A549 (cell line): ENCODE results near the gene ARIH1.

ENCODE experiments used
- CEBPB ChIP-seq, 2 experiments: fragments of >200 bp in 1 of 2; sonication (Bioruptor Twin) in 1 of 2; formaldehyde crosslinking in 1 of 2; IDR thresholded peaks; 2 replicates each; pipeline ENCODE4 v1.6.1; 2012 to 2016
- CHD4 ChIP-seq: fragments of 200-600 bp; sonication (generic); IDR thresholded peaks from 2 replicates; pipeline ENCODE4 v1.6.1; 2016; ENCODE audit warnings: antibody characterized with exemption, mild to moderate bottlenecking, borderline replicate concordance
- CTCF ChIP-seq: fragments of >200 bp; sonication (Bioruptor Twin); formaldehyde crosslinking; IDR thresholded peaks from 3 replicates; pipeline ENCODE4 v1.5.1; 2016
- EP300 ChIP-seq, 2 experiments: fragments of >200 bp; sonication (Bioruptor Twin); formaldehyde crosslinking; IDR thresholded peaks; 2 replicates in 1 of 2; 3 replicates in 1 of 2; pipeline ENCODE4 v1.6.1; 2016 to 2017
- JUN ChIP-seq, 2 experiments: fragments of >200 bp; sonication (Bioruptor Twin); formaldehyde crosslinking; IDR thresholded peaks; 2 replicates in 1 of 2; 3 replicates in 1 of 2; pipeline ENCODE4 v1.6.1; 2016 to 2017
- POLR2A ChIP-seq: IDR thresholded peaks from 2 replicates; pipeline ENCODE4 v1.6.1; 2012; ENCODE audit warnings: mild to moderate bottlenecking, low read length
- RAD21 ChIP-seq, 2 experiments: fragments of >200 bp in 1 of 2; sonication (Bioruptor Twin) in 1 of 2; formaldehyde crosslinking in 1 of 2; IDR thresholded peaks in 1 of 2; conservative IDR thresholded peaks in 1 of 2; 2 replicates in 1 of 2; 3 replicates in 1 of 2; pipeline ENCODE4 v1.6.1; 2012 to 2018; ENCODE audit warnings: inconsistent platforms in 1 of 2
- SMC3 ChIP-seq: fragments of >200 bp; sonication (Bioruptor Twin); formaldehyde crosslinking; IDR thresholded peaks from 3 replicates; pipeline ENCODE4 v1.6.1; 2018; ENCODE audit warnings: inconsistent platforms

- TF ChIP-seq CTCF = no peak
- no peak for TF ChIP-seq RAD21 (conservative IDR thresholded peaks at IDR 0.05 in 1 of 2, IDR thresholded peaks at IDR 0.05 in 1 of 2)
- TF ChIP-seq EP300 (IDR thresholded peaks at IDR 0.05) = no peak
- no peak for TF ChIP-seq POLR2A
- no peak for TF ChIP-seq CEBPB (IDR thresholded peaks at IDR 0.05)
- TF ChIP-seq CHD4 = no peak
- no peak for TF ChIP-seq JUN (IDR thresholded peaks at IDR 0.05)
- TF ChIP-seq SMC3 = no peak
Measured at GRCh38 chr15:72538931-72539330, 64.8 kb downstream of the ARIH1 start.
